Measurements from ENCODE around the gene SPANXN2. TPM values are rescaled to one million over a fixed set of nuclear protein-coding genes. Genes with fewer than 3 reads are reported as not detected.

The SPANXN2 gene, protein sequence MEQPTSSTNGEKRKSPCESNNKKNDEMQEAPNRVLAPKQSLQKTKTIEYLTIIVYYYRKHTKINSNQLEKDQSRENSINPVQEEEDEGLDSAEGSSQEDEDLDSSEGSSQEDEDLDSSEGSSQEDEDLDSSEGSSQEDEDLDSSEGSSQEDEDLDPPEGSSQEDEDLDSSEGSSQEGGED
- total RNA-seq: not detected in 2 replicates

DNA sequence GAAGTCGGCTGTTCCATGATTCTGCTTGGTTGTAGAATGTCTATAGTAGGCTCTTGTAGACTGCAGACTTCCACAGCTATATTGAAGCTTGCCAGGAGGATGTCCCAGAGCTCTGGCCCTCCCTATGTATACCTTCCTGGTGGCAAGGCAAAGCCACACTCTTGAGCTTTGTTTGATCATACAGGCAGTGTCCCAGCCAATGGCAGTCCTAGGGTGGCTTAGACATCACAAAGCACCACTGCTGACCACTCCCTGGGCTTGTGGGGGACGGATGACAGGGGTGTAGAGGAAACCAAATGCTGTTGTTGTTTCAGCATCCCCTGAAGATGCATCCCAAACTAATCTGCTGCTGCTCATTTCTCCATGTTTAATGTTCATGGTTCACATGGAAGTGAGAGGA lies at the start of gene SPANXN2:
Gene SPANXN2 (minus strand): TSS at position 101 of the 400 bp plus-strand sequence. CDS start 84 bp downstream, at position 17.

Other genes starting within 250 kb of the SPANXN2 start
- not detected in 2 replicates for gene SPANXN3, start 203.3 kb downstream of the SPANXN2 start, total RNA-seq
- 4.2 and 6.7 TPM in 2 replicates for gene SLITRK4, start 84.7 kb downstream of the SPANXN2 start, total RNA-seq
- not detected in 2 replicates for gene UBE2NL, start 163.3 kb upstream of the SPANXN2 start, total RNA-seq

Measured in mammary microvascular endothelial cell (primary cell).